ENCODE data around the gene ECE2. TPM values are rescaled to one million over a fixed set of nuclear protein-coding genes. Genes with fewer than 3 reads are reported as not detected.

ECE2 gene
- total RNA-seq, 2 experiments from 2014 or later = not detected

- no peak for DNase-seq
- peaks cover 29 to 37% of the 10 kb centered on the region in 2 experiments for H3K27me3 ChIP-seq (ENCODE audit: control insufficient read depth in 1 of 2, insufficient read depth in 2 of 2, low read length in 2 of 2)
- no peak overlapping the region for H3K4me3 ChIP-seq (ENCODE audit: low read length)
- no peak overlapping the region for H3K4me3 Mint-ChIP-seq
- H3K9me3 ChIP-seq (ENCODE audit: control insufficient read depth in 1 of 2, insufficient read depth in 1 of 2, low read length in 2 of 2) = peaks cover 0 to 7% of the 10 kb centered on the region in 2 experiments
- no peak for ATAC-seq (ENCODE audit: poor library complexity)
- intact Hi-C loops (cut with DNase I, micrococcal nuclease) = no loop called here
- no peaks in the 10 kb centered on the region for H3K36me3 Mint-ChIP-seq (ENCODE audit: low read depth)
- ChIA-PET POLR2A (no interaction called here), CTCF (no interaction called here)
- TF ChIP-seq CTCF (IDR thresholded peaks at IDR 0.05) = no peak
- peaks cover 4% of the 10 kb centered on the region for H3K4me1 ChIP-seq (ENCODE audit: insufficient read depth, low read length)
- H3K36me3 ChIP-seq (ENCODE audit: insufficient read depth, low read length) = no peaks in the 10 kb centered on the region
- H3K9me3 Mint-ChIP-seq = no peaks in the 10 kb centered on the region
- no peak overlapping the region for H3K27ac Mint-ChIP-seq
- peaks cover 57% of the 10 kb centered on the region for H3K27me3 Mint-ChIP-seq
- no peak overlapping the region for H3K27ac ChIP-seq (ENCODE audit: low read depth in 1 of 2, low read length in 2 of 2)
- peaks cover 5% of the 10 kb centered on the region for H3K4me1 Mint-ChIP-seq (ENCODE audit: low read depth)
Measured at GRCh38 chr3:184272269-184272668, 3.6 kb upstream of the ECE2 start.

- H3K9me3 ChIP-seq (ENCODE audit: control insufficient read depth in 1 of 2, insufficient read depth in 1 of 2, low read length in 2 of 2) = peaks cover 0 to 7% of the 10 kb centered on the region in 2 experiments
- intact Hi-C loops (cut with DNase I, micrococcal nuclease) = no loop called here
- no peak overlapping the region for H3K4me3 Mint-ChIP-seq
- no peak overlapping the region for H3K27ac Mint-ChIP-seq
- H3K4me1 Mint-ChIP-seq (ENCODE audit: low read depth) = peaks cover 5% of the 10 kb centered on the region
- DNase-seq (no peak), ATAC-seq (ENCODE audit: poor library complexity) (no peak)
- no peak overlapping the region for H3K27ac ChIP-seq (ENCODE audit: low read depth in 1 of 2, low read length in 2 of 2)
- TF ChIP-seq CTCF (IDR thresholded peaks at IDR 0.05) = no peak
- H3K9me3 Mint-ChIP-seq = no peaks in the 10 kb centered on the region
- POLR2A ChIA-PET = no interaction called here
- peaks cover 4% of the 10 kb centered on the region for H3K4me1 ChIP-seq (ENCODE audit: insufficient read depth, low read length)
- CTCF ChIA-PET = no interaction called here
- H3K36me3 ChIP-seq (ENCODE audit: insufficient read depth, low read length) = no peaks in the 10 kb centered on the region
- no peak overlapping the region for H3K4me3 ChIP-seq (ENCODE audit: low read length)
- H3K27me3 ChIP-seq (ENCODE audit: control insufficient read depth in 1 of 2, insufficient read depth in 2 of 2, low read length in 2 of 2) = peaks cover 30 to 34% of the 10 kb centered on the region in 2 experiments
- peaks cover 65% of the 10 kb centered on the region for H3K27me3 Mint-ChIP-seq
- no peaks in the 10 kb centered on the region for H3K36me3 Mint-ChIP-seq (ENCODE audit: low read depth)
Measured at GRCh38 chr3:184275381-184275701, 481 bp upstream of the ECE2 start.

- no peak overlapping the region for H3K4me3 Mint-ChIP-seq
- no peak overlapping the region for H3K4me3 ChIP-seq (ENCODE audit: low read length)
- POLR2A ChIA-PET = no interaction called here
- peaks cover 0 to 7% of the 10 kb centered on the region in 2 experiments for H3K9me3 ChIP-seq (ENCODE audit: control insufficient read depth in 1 of 2, insufficient read depth in 1 of 2, low read length in 2 of 2)
- H3K4me1 ChIP-seq (ENCODE audit: insufficient read depth, low read length) = peaks cover 4% of the 10 kb centered on the region
- no peaks in the 10 kb centered on the region for H3K36me3 Mint-ChIP-seq (ENCODE audit: low read depth)
- H3K27ac ChIP-seq (ENCODE audit: low read depth in 1 of 2, low read length in 2 of 2) = no peak overlapping the region
- no peak overlapping the region for H3K27ac Mint-ChIP-seq
- DNase-seq = no peak
- no peak for TF ChIP-seq CTCF (IDR thresholded peaks at IDR 0.05)
- no peaks in the 10 kb centered on the region for H3K36me3 ChIP-seq (ENCODE audit: insufficient read depth, low read length)
- H3K9me3 Mint-ChIP-seq = no peaks in the 10 kb centered on the region
- CTCF ChIA-PET = no interaction called here
- H3K4me1 Mint-ChIP-seq (ENCODE audit: low read depth) = peaks cover 5% of the 10 kb centered on the region
- intact Hi-C loops (cut with DNase I, micrococcal nuclease) = no loop called here
- peaks cover 55% of the 10 kb centered on the region for H3K27me3 Mint-ChIP-seq
- no peak for ATAC-seq (ENCODE audit: poor library complexity)
- peaks cover 30 to 34% of the 10 kb centered on the region in 2 experiments for H3K27me3 ChIP-seq (ENCODE audit: control insufficient read depth in 1 of 2, insufficient read depth in 2 of 2, low read length in 2 of 2)
Measured at GRCh38 chr3:184277366-184277765, 1.5 kb downstream of the ECE2 start.
